Stimulated activated CD4-positive, alpha-beta T cell treated with anti-CD3 and anti-CD28 coated beads, Interleukin-12 subunit alpha, Interleukin-12 subunit beta, amount 100 ng/mL, for 4 hours (primary cell): ENCODE results near the gene ANO9.
A peak's percentile ranks its signal among the peaks of the same experiment; 100 is the strongest.
"Not testable (repeated sequence)": the region's sequence is repeated elsewhere in the genome, so short reads cannot be mapped to it uniquely, and the experiment has no call there.

Experiments used
- DNase-seq: peaks from one replicate; pipeline ENCODE4 v3.0.0-alpha.2; 2020

ANO9 gene

DNA sequence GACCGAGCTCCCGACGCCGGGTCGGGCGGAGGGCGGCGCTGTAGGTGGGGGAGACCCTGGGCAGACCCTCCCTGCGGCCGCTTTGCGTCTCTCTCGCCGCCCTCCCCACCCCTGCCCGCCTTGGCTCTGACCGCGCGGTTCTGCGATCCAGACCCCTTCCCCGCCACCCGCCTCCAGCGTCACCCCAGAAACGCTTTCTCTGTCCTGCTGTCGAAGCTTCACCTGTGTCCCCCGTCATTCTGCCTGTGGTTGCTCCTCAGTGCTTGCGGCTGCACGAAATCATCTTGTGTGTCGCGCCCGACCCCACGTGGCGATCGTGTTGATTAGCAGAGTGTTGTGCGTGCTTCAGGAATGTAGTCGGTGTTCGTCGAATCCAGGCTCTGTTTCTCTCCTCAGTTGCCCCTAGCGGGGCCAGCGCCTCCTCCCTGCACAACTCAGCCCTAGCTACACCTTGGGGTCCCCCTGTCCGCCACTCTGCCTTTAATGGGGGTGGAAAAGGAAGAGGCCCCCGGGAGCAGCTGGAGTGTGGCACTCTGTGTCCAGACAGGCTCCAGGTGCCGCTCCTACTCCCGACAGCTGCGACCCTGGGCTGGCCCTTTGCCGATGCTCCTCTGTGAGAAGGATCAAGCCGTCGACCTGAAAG, 9.1 kb upstream of the ANO9 start:
- DNase-seq = peak; percentile 67

DNA sequence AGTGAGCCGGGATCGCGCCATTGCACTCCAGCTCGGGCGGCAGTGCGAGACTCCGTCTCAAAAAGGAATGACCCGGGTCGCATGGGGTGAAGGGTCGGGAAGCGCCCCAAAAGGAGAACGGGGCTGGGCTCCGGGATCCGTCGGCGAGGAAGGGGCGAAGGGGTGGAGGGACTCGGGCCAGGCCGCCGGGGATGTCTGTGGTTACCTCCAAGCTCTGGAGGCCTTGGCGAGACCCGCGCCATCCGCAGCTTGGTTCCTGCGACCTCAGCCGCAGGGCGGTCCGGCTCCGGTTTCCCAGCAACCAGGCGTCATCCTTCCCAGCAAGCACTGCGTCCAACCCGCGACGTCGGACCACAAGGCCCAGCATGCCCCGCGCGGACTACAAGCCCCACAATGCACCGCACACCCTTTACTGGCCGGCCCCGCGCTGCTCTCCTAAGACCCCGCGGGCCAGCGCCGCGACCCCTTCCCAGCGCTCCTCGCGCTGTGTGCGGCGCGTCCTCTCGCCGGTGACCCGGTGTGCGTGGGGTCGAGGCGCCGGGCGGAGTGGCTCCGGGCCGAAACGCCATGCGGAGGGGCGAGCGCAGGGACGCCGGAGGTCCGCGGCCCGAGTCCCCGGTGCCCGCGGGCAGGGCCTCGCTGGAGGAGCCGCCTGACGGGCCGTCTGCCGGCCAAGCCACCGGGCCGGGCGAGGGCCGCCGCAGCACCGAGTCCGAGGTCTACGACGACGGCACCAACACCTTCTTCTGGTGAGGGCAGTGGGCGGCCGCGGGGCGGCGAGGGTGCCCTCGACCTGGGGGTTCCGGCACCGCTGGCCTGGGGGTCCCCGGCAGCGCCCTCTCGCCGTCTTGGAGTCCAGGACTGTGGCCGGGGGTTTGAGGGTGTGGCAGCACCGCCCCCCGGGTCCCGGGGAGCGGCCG, 8.3 kb upstream of the ANO9 start, which contains the start of gene PTDSS2:
Gene PTDSS2, plus strand, starts transcription at position 391 of the 920 bp plus-strand sequence. Its CDS starts 177 bp downstream, at position 568.
- peak; percentile 91 for DNase-seq

- peak; percentile 99 for DNase-seq
Observed at GRCh38 chr11:447923-448731, 6.3 kb upstream of the ANO9 start.

DNA sequence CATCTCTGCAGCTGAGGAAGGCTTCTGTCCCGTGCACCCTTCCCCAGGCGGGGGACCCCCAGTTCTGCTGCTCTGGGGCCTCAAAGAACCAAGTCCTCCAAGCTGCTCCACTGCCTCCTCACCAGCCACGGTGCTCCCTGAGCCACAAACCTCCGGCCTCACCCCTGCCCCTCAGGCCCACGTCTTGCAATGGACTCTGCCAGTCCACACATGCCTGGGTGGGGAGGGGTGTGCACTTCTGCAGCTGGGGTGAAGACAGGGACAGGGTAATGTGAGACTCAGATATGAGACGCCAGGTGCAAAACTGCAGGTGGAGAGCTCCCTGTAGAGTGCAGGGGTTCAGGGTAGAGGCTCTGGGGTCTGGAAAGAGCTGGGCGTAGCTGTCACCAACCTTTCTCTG, 5.1 kb upstream of the ANO9 start:
- DNase-seq = no peak

GRCh38 chr11:445765-446588, 4.2 kb upstream of the ANO9 start:
- DNase-seq = no peak

- DNase-seq = no peak
Observed at GRCh38 chr11:444396-445144, 2.8 kb upstream of the ANO9 start.

DNA sequence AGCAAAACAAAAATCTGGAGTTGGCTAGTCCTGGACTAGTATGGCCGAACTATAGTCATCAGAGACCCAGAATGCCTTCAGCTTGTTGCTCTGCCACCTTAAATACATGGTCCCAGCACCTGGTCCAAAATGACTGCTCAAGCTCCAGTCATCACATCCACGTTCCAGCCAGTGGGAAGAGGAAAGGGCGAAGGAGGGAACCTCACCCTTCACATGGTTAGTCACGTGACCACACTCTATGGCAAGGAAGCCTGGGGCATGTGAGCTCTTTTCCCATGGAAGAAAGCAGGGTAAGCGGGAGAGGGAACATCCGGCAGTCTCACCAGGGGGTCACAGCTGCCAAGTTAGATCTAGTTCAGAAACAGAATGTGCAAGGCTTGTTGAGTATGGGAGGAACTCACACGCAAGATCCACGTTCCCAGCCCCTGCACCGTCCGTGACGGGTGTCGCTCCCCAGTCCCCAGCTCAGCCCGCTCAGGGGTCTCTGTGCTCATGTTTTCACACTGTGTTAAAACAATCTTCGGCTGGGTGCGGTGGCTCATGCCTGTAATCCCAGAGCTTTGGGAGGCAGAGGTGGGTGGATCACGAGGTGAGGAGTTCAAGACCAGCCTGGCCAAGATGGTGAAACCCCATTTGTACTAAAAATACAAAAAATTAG, 1.9 kb upstream of the ANO9 start:
- DNase-seq = no peak

- no peak for DNase-seq
Observed at GRCh38 chr11:442611-443081, 835 bp upstream of the ANO9 start.

DNA sequence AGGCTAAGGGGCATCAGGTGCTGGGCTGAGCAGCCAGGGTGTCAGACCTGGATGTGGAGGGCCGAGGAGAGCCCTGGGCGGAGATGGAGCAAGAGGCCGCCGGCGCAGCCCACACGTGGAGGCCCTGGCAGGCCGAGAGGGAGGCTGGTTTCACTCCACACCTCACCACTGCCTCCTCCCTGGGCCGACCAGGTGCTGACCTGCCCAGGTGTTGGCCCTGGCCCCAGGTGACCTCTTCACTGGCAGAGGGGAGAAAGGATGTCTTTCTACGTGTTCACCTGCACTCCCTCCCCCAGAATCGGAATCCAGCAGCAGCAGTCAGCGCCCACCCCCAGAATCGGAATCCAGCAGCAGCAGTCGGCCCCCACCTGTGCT, 781 bp downstream of the ANO9 start:
- no peak for DNase-seq

DNA sequence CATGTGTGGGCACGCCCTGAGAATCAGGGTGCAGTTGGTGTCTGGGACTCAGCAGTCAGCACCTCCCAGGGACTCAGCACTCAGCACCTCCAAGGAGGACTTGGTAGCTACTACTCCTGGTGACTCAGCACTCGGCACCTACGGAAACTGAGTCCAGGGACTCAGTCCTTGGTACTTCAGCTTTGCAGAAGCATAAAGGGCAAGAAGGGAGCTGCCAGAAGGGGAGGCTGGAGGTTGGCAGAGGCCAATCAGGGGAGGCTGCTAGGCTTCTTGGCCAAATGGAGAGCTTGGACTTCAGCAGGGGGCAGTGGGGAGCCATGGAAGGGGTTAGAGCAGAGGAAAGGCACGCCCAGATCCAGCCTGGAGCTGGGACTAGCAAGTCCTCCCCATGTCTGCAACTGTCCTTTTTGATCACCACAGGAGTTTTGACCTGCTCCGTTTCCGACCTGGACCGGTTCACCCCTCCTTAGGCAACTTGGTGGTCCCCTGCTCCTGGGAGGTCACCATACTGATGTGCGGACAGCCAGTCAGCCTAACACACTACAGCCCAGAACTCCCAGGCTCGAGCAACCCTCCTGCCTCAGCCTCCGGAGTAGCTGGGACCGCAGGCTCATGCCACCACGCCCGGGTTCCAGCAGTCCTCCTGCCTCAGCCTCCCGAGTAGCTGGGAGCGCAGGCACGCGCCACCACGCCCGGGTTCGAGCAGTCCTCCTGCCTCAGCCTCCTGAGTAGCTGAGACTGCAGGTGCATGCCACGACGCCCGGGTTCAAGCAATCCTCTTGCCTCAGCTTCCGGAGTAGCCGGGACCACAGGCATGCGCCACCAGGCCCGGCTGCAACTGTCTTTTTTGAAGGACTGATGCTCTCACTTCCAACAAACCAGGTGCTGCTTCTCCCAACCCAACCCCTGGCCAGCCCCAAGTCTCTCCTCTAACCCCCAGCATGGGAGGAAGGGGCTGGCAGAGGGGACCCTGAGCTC, 1.5 kb downstream of the ANO9 start:
- no peak for DNase-seq

GRCh38 chr11:439315-440064, 2.3 kb downstream of the ANO9 start:
- no peak for DNase-seq

DNA sequence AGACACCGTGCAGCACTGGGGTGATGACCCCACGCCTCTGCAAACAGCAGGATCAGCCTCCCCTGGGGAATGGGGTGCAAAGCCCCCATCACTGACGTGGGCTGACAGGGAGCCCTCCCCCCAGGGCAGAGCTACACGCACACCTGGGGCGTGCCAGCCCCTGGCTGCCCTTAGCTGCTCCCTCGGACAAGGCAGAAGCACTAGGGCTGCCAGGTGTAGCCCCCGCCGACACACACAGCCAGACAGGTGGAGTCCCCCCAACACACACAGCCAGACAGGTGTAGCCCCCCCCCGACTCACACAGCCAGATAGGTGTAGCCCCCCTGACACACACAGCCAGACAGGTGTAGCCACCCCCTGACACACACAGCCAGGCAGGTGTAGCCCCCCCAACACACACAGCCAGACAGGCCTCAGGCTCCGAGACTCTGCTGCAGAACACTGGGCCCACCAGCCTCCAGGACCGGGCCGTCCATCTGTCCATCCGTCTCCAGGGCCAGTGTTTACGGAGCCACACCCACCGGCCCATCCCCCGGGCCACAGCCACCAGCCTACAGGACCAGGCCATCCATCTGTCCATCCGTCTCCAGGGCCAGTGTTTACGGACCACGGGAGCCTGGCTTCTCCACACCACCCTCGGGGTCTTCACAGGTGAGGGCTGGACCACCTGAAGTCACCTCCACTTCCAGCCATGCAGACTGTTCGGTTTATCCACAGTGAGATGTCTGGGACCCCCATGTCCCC, 3.5 kb downstream of the ANO9 start:
- DNase-seq = no peak

DNA sequence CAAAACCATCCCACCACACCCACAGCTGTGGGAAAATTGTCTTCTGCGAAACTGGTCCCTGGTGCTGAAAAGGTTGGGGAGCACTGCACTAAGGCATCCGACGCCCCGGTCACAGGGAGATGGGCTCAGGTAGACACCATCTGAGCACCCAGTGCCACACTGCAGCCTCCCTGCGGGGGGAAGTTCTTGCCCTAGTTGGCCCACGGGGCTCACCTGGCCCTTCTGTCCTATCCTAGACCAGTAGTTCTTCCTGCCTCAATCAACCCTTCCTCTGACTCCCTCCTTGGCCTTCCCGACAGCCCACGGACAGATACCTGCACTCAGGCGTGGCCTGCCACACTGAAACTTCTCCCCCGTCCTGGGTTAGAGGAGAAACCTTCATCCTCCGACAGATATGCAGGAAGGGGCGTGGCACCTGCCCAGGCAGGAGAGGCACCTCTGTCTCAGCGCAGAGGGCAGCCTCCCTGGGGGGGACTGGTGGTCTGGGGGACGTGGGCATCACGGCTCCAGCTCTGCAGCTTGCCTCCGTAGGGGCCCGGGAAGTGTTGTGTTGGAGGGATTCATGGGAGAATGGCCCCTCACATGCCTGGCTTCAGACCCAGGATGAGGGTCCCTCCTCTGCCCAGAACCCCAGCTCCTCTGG, 4.5 kb downstream of the ANO9 start:
- DNase-seq = no peak

GRCh38 chr11:434999-435740, 6.6 kb downstream of the ANO9 start:
- DNase-seq = not testable (repeated sequence)

GRCh38 chr11:434496-434895, 7.3 kb downstream of the ANO9 start:
- DNase-seq = no peak

DNA sequence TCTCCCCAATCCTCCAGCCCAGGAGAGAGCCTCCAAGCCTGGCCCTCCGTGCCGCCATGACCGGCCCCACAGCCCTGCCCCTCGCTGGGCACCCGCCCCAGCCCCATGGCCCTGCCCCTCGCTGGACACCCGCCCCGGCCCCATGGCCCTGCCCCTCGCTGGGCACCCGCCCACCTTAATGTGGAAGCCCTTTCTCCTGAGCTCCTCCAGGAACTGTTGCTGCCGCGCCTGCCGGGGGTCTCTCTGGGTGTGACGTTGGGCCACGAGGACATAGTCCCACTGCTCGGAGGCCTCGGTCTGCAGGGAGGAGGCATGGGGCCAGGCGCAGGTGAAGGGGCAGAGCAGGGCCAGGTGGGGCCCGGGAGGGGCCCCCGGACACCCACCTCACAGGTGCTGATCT, 8.2 kb downstream of the ANO9 start:
- no peak for DNase-seq

DNA sequence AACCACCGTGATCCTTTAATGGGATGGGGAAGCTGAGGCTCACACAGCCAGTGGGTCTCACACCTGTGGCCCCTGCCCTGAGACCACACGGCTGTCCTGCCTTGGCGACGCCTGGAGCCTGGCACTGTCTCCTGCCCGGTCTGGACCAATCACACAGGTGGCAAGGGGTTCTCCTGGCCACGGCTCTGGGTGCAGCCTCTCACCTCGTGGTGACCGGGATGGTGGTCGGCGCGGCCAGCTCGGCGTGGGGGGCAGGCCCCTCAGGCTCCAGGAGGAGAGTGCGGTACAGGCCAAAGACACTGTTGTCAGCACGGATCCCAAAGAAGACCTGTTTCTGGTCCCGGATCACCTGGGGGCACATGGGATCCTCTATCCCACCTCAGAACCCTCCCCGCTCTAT, 8.7 kb downstream of the ANO9 start:
- no peak for DNase-seq
